GM12878 (cell line): ENCODE measurements around the gene CARD9. TPM values are rescaled to one million over a fixed set of nuclear protein-coding genes. Genes with fewer than 3 reads are reported as not detected.

Experiments
- ATAC-seq: fragments of 200-7000 bp; cut with Tn5 transposase; 3 replicates; pipeline ENCODE4 v1.9.1; 2020; ENCODE audit warnings: mild to moderate bottlenecking, moderate library complexity
- BruUV-seq: library from RNA; stranded (reverse); fragments of 400-500 nt; replicated peaks from 2 replicates; lab custom pipeline; 2021; lab: Mats Ljungman, UMichigan
- CTCF ChIA-PET: fragments of 300-600 bp; sonication (Branson Sonifier 250); formaldehyde crosslinking; extraction: SDS; loops from one replicate; lab custom pipeline; 2021; ENCODE audit warnings: inconsistent platforms; lab: Yijun Ruan, JAX
- POLR2A ChIA-PET: fragments of 350-600 bp; formaldehyde crosslinking; extraction: SDS; loops from one replicate; lab custom pipeline; 2021; ENCODE audit warnings: inconsistent platforms; lab: Charles Lee
- RAD21 ChIA-PET: fragments of 300-600 bp; sonication (Branson Sonifier 250); formaldehyde crosslinking; loops from one replicate; lab custom pipeline; 2023; ENCODE audit warnings: antibody characterized with exemption; ENCODE audit not compliant: unreplicated experiment; lab: Charles Lee
- SMC1A ChIA-PET: fragments of 300-600 bp; sonication (Branson Sonifier 250); formaldehyde crosslinking; loops from one replicate; lab custom pipeline; 2023; ENCODE audit not compliant: unreplicated experiment, uncharacterized antibody; lab: Charles Lee
- DNase-seq: peaks from one replicate; pipeline ENCODE4 v3.0.0-alpha.2; 2011; ENCODE audit warnings: low read depth, low spot score
- FAIRE-seq: peaks from 3 replicates; lab custom pipeline; 2011; peaks lifted over from hg19 to GRCh38; lab: Jason Lieb, UNC
- H2AFZ ChIP-seq: 2 replicates; pipeline ENCODE4 v1.6.0; 2011; ENCODE audit warnings: low read depth, low read length, control low read depth; ENCODE audit not compliant: control insufficient read depth
- H3K27ac ChIP-seq: 2 replicates; pipeline ENCODE4 v1.5.1; 2011; ENCODE audit warnings: control low read depth; ENCODE audit not compliant: control insufficient read depth, insufficient read depth
- H3K27me3 ChIP-seq, 2 experiments: replicated peaks in 1 of 2; 2 replicates each; pipeline versions ENCODE4 v1.6.0 to v1.6.1; 2011; ENCODE audit warnings: low read length in 1 of 2; ENCODE audit not compliant: control insufficient read depth in 2 of 2, insufficient read depth in 2 of 2
- H3K36me3 ChIP-seq, 2 experiments: 2 replicates each; pipeline ENCODE4 v1.5.1; 2011; ENCODE audit warnings: low read length in 1 of 2; ENCODE audit not compliant: control insufficient read depth in 2 of 2, insufficient read depth in 2 of 2
- H3K4me1 ChIP-seq: 2 replicates; pipeline ENCODE4 v1.6.1; 2011; ENCODE audit warnings: mild to moderate bottlenecking, low read length, moderate library complexity, mixed read lengths; ENCODE audit not compliant: control insufficient read depth, insufficient read depth
- H3K4me2 ChIP-seq: 2 replicates; pipeline ENCODE4 v1.6.0; 2011; ENCODE audit warnings: control low read depth; ENCODE audit not compliant: control insufficient read depth, insufficient read depth
- H3K4me3 ChIP-seq: fragments of 200-600 bp; sonication (generic); 2 replicates; pipeline ENCODE4 v1.5.1; 2016
- H3K79me2 ChIP-seq: 2 replicates; pipeline ENCODE4 v1.6.0; 2011; ENCODE audit warnings: low read length; ENCODE audit not compliant: control insufficient read depth, insufficient read depth
- H3K9ac ChIP-seq: 2 replicates; pipeline ENCODE4 v1.8.0; 2011; ENCODE audit warnings: low read length, control low read depth, mixed read lengths; ENCODE audit not compliant: control insufficient read depth, insufficient read depth
- H3K9me3 ChIP-seq: replicated peaks from 3 replicates; pipeline ENCODE4 v1.5.1; 2011; ENCODE audit warnings: mild to moderate bottlenecking, low read length; ENCODE audit not compliant: control insufficient read depth, insufficient read depth
- H4K20me1 ChIP-seq: 2 replicates; pipeline ENCODE4 v1.6.0; 2011; ENCODE audit not compliant: control insufficient read depth, insufficient read depth
- ASH2L ChIP-seq: fragments of 300-600, 200-600 bp; sonication (generic); IDR thresholded peaks from 2 replicates; pipeline ENCODE4 v1.6.1; 2017; ENCODE audit warnings: low read depth, mild to moderate bottlenecking, borderline replicate concordance
- CBX3 ChIP-seq: fragments of 200-600 bp; sonication (generic); IDR thresholded peaks from 2 replicates; pipeline ENCODE4 v1.6.1; 2016; ENCODE audit warnings: low read depth, borderline replicate concordance
- CBX5 ChIP-seq: sonication (generic); IDR thresholded peaks from 2 replicates; pipeline ENCODE4 v1.6.1; 2016; ENCODE audit warnings: low read depth, moderate library complexity, mild to moderate bottlenecking, inconsistent platforms
- FOXM1 ChIP-seq: IDR thresholded peaks from 2 replicates; pipeline ENCODE4 v1.6.1; 2012; ENCODE audit warnings: low read depth, mild to moderate bottlenecking, inconsistent platforms, low read length, moderate library complexity
- NBN ChIP-seq: fragments of 450-650 bp; IDR thresholded peaks from 2 replicates; pipeline ENCODE4 v1.6.1; 2016
- NFYA ChIP-seq: IDR thresholded peaks from 2 replicates; pipeline ENCODE4 v1.6.1; 2011; ENCODE audit warnings: low read depth, mild to moderate bottlenecking, low read length, improper control_type of control experiment, borderline replicate concordance
- NR2C1 ChIP-seq: fragments of 450-650 bp; IDR thresholded peaks from 2 replicates; pipeline ENCODE4 v1.6.1; 2017; ENCODE audit warnings: antibody characterized with exemption, mild to moderate bottlenecking, moderate library complexity
- POU2F2 ChIP-seq: IDR thresholded peaks from 3 replicates; pipeline ENCODE4 v1.6.1; 2011; ENCODE audit warnings: low read depth, mild to moderate bottlenecking, low read length, borderline replicate concordance
- RBBP5 ChIP-seq: fragments of 200-600 bp; sonication (generic); conservative IDR thresholded peaks from 2 replicates; pipeline ENCODE4 v1.6.1; 2016
- SREBF1 ChIP-seq: IDR thresholded peaks from 2 replicates; pipeline ENCODE4 v1.6.1; 2012; ENCODE audit warnings: mild to moderate bottlenecking, low read length
- STAT3 ChIP-seq: IDR thresholded peaks from 2 replicates; pipeline ENCODE4 v1.6.1; 2011; ENCODE audit warnings: low read depth, low read length, improper control_type of control experiment
- SUPT20H ChIP-seq: IDR thresholded peaks from 2 replicates; pipeline ENCODE4 v1.6.1; 2011; ENCODE audit warnings: low read depth, mild to moderate bottlenecking, low read length, moderate library complexity, borderline replicate concordance; ENCODE audit not compliant: control insufficient read depth
- SUZ12 ChIP-seq: fragments of 200-600 bp; sonication (generic); IDR thresholded peaks from one replicate; pipeline ENCODE4 v1.6.1; 2018; ENCODE audit warnings: antibody characterized with exemption, mild to moderate bottlenecking; ENCODE audit not compliant: unreplicated experiment
- ZZZ3 ChIP-seq: IDR thresholded peaks from 2 replicates; pipeline ENCODE4 v1.6.1; 2011; ENCODE audit warnings: low read depth; ENCODE audit not compliant: control insufficient read depth, insufficient read length
- WGBS: methylation state at CpG from one replicate; pipeline ENCODE4 v1.1.6; 2016; ENCODE audit warnings: low lambda C conversion rate; ENCODE audit not compliant: insufficient replicate concordance, insufficient coverage; ENCODE audit errors: missing lambda C conversion rate; 5-methylcytosine and 5-hydroxymethylcytosine counted together
- in situ Hi-C: fragments of 300-500 bp; cut with MboI; formaldehyde crosslinking; loops from 9 replicates; pipeline ENCODE4 v1.14.3; 2018; ENCODE audit warnings: mixed read lengths
- intact Hi-C: fragments of 100-400 bp; cut with micrococcal nuclease; formaldehyde crosslinking; loops from one replicate; pipeline ENCODE4 v1.14.2; 2022; ENCODE audit not compliant: unreplicated experiment
- polyA plus RNA-seq, 11 experiments: library from polyadenylated mRNA; depleted of rRNA in 4 of 11; unstranded in 6 of 11; stranded (reverse) in 5 of 11; fragments of >200 nt; fragmentation: Nextera tagmentation in 4 of 11; fragmentation: Illumina TruSeq in 1 of 11; extraction: Ambion mirVana in 4 of 11; extraction: Trizol in 1 of 11; gene quantifications; 1 replicate in 1 of 11; 2 replicates in 10 of 11; pipeline versions ENCODE4 v1.2.1 to v1.2.3, GENCODE V29; 2011 to 2016; ENCODE audit warnings: inconsistent platforms in 2 of 11, missing spikeins in 2 of 11, low read depth in 1 of 11
- total RNA-seq, 4 experiments: library from RNA; depleted of rRNA in 3 of 4; stranded (reverse); fragments of >200 nt in 3 of 4; fragmentation: Illumina TruSeq in 1 of 4; extraction: Trizol in 1 of 4; gene quantifications; 2 replicates each; pipeline versions ENCODE4 v1.2.1 to v1.2.3, GENCODE V29; 2013 to 2021
- TF ChIP-seq, protein P1 (sequence below): fragments of 150-350 bp; IDR thresholded peaks from 2 replicates; pipeline ENCODE4 v1.6.1; 2014; ENCODE audit warnings: mild to moderate bottlenecking, low read depth, low read length

Gene CARD9
- total and polyA plus RNA-seq, 10 of the 15 experiments (the other 5 are each of a cell fraction or from before 2014, with no cell fraction given) = 0.11 to 4.9 (median 1.8) TPM; not detected in 1

DNA sequence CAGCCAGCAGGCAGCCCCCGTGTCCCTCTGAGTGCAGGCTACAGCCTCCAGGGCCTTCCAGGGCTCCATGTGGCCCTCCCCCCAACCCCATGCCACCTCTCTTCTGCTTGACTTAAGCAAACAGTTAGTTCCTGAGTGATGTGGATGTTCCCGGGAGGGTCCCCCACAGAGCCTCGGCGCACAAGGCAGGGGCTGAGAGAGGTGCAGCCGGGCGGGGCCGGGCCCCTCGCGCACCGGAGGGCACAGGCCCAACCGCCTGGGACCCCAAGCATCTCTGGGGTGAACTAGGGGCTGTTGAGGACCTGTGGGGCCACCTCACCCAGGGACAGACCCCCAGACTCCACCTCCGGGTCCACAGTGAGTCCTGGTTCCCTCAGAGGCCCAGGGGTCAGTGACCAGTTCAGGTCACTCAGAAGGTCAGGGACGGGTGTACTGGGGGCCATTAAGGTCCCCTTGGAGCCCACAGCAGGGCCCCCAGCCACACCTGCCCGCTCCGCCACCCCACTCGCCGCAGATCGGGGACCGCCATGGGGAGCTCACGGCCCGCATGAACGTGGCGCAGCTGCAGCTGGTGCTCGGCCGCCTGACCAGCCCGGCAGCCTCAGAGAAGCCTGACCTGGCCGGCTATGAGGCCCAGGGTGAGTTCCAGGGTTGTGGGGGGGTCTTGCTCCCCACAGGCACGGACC is 33.0 kb downstream of the CARD9 start:
- ChIA-PET POLR2A (no interaction called here), CTCF (no interaction called here), SMC1A (interaction anchor here (1.2 kb wide), 1 partner anchor 22 kb away, joined by 4 read pairs; no protein-coding TSS in a partner anchor), RAD21 (interaction anchor here (0.6 kb wide), 1 partner anchor 63 kb away, joined by 4 read pairs; no protein-coding TSS in a partner anchor)
- Histone ChIP-seq H4K20me1 (no peaks in the 10 kb centered on the region), H3K9me3 (no peaks in the 10 kb centered on the region), H3K36me3 (no peaks in the 10 kb centered on the region), H3K27ac (no peak overlapping the region), H3K4me3 (no peak overlapping the region), H3K79me2 (no peaks in the 10 kb centered on the region), H3K4me2 (no peak overlapping the region), H2AFZ (no peak overlapping the region), H3K9ac (no peak overlapping the region), H3K4me1 (no peaks in the 10 kb centered on the region), H3K27me3 (no peaks in the 10 kb centered on the region)
- FAIRE-seq (no peak), ATAC-seq (no peak), DNase-seq (no peak)
- TF ChIP-seq SUPT20H (no peak), CBX3 (no peak), NFYA (no peak), FOXM1 (no peak), POU2F2 (no peak), CBX5 (no peak), SUZ12 (no peak), STAT3 (no peak), SREBF1 (no peak), ASH2L (no peak), ZZZ3 (no peak), NR2C1 (no peak), NBN (no peak), RBBP5 (no peak)
- TF ChIP-seq, protein P1, sequence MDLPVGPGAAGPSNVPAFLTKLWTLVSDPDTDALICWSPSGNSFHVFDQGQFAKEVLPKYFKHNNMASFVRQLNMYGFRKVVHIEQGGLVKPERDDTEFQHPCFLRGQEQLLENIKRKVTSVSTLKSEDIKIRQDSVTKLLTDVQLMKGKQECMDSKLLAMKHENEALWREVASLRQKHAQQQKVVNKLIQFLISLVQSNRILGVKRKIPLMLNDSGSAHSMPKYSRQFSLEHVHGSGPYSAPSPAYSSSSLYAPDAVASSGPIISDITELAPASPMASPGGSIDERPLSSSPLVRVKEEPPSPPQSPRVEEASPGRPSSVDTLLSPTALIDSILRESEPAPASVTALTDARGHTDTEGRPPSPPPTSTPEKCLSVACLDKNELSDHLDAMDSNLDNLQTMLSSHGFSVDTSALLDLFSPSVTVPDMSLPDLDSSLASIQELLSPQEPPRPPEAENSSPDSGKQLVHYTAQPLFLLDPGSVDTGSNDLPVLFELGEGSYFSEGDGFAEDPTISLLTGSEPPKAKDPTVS = no peak
- BruUV-seq = no TSS peak
- in situ Hi-C loops = no loop called here
- intact Hi-C loops = no loop called here
- WGBS = 55% methylated on average over 28 of the region's 28 CpGs
